ENCODE results near the gene PAM16. TPM values are rescaled to one million over a fixed set of nuclear protein-coding genes. Genes with fewer than 3 reads are reported as not detected.

PAM16 gene
- total RNA-seq, 1 donor from 2014 or later = 48.6 TPM

DNA sequence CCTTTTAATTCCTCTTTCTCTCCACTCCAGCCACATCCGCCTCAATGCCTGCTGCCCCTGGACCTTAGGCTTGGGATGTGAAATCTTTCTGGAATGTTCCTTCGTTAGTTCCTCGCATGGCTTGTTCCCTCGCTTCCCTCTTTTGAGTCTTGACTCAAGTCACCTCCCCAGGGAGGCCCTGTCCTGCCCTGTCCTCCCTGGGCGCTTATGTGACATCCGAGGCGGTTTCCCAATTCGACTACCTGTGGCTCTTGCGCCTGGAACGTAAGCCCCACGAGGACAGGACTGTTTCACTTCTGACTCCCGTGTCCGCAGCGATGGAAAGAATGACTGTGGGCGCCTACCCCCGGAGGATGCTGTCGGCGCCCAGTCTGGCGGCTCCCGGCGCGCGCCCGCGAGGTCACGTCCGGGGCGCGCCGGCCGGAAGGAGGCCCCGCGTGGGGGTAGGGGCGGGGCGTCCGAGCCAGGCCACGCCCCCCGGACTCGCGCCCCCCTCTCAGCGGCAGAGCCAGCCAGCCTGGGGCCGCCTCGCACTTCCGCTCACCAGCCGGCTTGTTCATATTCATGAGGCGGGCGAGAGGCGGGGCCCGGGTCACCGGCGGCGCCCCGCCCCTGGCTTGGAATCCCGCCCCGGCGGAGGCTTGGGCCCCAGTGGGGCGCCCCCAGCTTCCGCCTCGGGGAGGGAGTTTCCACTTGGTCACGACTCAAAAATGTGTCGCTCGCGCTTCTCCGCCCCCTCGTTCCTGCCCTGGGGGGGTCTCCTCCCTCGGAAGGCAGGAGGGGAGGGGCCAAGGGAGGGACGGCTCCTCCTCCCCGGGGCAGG lies 43.7 kb downstream of the PAM16 start:
- intact Hi-C loops (cut with micrococcal nuclease) = loop anchor here (1.0 to 5.0 kb wide), 14 partner anchors 8 to 1250 kb away; partner anchors contain the start of genes ADCY9, DNAJA3, GLYR1 and HMOX2

DNA sequence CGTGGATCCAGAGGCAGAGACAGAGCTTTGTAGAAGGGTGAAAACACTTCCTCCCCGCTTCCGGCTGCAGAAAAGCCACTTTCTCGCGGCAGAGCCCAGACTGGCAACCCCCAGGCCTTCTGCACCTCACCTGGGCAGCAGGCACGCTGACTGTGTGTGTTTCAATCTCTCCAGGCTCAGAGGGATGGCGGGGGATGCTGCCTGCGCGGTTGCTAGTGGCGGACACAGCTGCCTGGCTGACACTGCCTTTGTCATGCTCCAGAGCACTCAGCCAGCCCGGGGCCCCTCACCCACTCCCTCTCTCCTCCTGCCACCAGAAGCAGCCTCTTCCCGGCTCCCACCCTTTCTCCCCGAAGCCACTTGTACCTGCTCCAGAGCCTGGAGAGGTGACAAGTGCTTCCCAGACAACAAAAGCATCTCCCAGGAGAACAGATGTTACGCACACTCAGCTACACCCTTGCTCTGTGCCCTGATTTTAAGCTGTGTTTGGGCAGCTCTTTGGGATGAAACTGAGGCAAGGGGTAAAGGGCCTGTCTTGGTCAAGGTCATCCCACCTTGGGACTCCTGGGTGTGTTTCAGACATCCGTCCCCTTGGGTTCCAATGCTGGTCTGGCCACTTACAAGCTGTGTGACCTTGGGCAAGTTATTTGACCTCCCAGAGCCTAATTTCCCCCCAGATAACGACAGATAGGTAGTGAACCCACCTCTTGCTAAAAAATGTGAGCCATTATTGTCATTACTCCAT lies 44.5 kb downstream of the PAM16 start:
- intact Hi-C loops (cut with micrococcal nuclease) = loop anchor here (1.0 to 5.0 kb wide), 14 partner anchors 9 to 1249 kb away; partner anchors contain the start of genes ADCY9, DNAJA3, GLYR1 and HMOX2

DNA sequence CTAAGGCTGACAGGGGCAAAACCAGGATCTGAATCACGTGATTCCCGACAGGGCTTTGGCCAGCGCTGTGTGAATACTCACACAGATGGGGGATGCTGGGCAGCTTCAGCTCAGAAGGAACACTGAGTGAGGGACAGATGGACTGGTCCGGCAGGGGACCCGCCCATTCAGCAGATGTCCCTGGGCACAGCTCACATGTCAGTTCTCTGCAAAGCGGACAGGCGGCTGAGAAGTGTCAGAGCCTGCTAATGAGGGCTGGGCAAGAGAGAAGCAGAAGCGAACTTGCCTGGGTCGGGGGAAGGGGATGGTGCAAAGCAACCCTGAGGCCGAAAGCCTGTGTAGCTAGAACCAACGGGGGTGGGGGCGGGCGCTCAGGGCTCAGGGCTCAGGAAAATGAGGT lies 47.1 kb downstream of the PAM16 start:
- intact Hi-C loops (cut with micrococcal nuclease) = no loop called here

- intact Hi-C loops (cut with micrococcal nuclease) = no loop called here
Observed at GRCh38 chr16:4301968-4302367, 49.2 kb downstream of the PAM16 start.

GRCh38 chr16:4301177-4301576 lies 49.9 kb downstream of the PAM16 start:
- intact Hi-C loops (cut with micrococcal nuclease) = no loop called here

DNA sequence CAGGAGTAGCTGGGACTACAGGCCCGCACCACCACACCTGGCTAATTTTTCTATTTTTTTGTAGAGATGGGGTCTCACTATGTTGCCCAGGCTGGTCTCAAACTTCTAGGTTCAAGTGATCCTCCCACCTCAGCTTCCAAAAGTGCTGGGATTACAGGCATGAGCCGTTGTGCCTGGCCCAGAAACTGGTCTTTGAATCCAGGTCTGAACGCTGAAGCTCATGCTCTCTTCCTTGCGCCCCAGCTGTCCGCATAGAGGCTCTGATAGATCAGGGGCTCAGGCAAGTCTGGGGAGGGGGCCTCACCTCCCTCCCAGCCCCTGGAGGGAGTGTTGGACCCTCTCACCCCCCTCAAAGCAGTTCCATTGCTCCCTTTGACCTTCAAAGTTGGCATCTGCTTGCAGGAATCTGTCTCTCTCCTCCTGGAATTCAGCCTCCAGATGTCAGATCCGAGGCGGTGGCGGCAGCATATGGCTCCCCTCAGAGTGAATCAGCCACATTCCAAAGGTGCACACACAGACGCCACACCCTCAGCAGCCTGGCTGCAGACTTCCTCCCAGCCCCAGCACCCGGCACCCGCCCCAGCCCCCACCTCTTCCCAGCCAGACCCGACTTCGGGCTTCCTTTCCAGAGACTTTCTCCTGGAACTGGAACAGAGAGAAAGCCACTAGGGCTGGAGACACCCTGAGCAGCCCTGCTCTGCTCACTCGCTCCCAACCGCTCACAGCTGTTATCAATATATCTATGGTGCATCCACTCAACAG lies 52.2 kb downstream of the PAM16 start:
- intact Hi-C loops (cut with micrococcal nuclease) = no loop called here

- intact Hi-C loops (cut with micrococcal nuclease) = no loop called here
Observed at GRCh38 chr16:4297480-4297879, 53.6 kb downstream of the PAM16 start.

- intact Hi-C loops (cut with micrococcal nuclease) = no loop called here
Observed at GRCh38 chr16:4295581-4295980, 55.5 kb downstream of the PAM16 start.

DNA sequence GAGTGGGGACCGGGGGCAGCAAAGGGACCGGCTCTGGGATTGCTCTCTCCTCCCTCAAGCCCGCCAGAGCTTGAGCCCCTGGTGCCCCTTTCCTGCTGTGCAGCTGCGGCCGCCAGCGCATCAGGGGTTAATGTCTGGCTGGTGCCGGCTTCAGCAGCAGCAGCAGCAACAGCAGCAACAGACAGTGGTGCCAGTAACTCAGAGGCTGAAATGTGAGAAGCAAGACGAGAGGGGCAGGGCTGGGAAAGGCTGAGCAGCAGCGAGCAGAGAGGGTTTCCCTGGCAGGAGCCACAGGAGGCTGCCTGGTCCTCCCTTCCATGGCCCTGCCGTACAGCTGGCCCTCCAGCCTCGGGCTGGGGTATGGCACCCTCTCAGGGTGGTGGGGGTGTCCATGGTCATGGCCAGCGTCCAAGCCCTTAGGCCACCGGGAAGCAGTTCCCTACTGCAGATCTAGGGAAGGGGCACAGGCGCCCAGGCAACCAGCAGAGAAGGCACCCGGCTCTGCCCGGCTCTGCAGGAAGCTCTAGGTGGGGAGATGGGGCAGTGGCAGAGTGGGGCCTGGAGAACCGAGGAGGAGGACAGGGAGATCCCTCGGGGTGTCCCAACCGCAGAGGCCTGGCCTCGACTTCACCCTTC lies 57.2 kb downstream of the PAM16 start:
- intact Hi-C loops (cut with micrococcal nuclease) = no loop called here

DNA sequence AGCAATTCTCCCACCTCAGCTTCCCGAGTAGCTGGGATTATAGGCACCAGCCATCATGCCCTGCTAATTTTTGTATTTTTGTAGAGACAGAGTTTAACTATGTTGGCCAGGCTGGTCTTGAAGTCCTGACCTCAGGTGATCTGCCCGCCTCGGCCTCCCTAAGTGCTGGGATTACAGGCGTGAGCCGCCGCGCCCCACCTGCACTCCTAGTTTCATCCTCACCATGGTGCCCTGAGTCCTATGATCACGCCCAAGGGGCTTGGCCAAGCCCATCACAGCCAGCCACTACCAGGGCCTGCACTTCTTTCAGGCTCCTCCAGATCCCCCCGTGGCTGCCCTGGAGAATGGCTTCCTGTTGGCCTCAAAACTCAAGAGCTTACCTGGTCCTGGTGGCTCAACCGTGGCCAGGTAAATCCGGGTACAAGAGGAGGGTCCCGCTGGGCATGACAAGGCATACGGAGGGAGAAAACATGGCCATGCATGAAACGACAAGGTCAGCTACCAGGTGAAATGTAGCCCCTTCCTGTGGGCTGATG lies 57.9 kb downstream of the PAM16 start:
- intact Hi-C loops (cut with micrococcal nuclease) = no loop called here

DNA sequence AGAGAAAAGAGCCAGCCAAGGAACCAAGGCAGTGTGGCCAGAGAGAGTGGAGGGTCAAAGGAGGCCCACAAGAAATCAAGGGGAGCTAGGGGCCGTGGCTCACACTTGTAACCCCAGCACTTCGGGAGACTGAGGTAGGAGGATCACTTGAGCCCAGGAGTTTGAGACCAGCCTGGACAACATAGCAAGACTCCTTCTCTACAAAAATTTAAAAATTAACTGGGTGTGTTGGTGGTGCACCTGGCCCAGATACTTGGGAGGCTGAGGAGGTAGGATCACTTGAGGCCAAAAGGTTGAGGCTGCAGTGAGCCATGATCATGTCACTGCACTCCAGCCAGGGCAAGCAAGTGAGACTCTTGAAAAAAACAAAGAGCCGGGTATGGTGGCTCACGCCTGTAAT lies 59.4 kb downstream of the PAM16 start:
- intact Hi-C loops (cut with micrococcal nuclease) = no loop called here

Other genes with a start within 250 kb of the PAM16 start
- 10.2 and 13.6 TPM in 2 replicates for gene ADCY9, start 234.9 kb downstream of the PAM16 start, total RNA-seq
- gene SRL, start 109.2 kb downstream of the PAM16 start, total RNA-seq = not detected in 2 replicates
- 19.5 and 20.9 TPM in 2 replicates for gene TFAP4, start 78.3 kb downstream of the PAM16 start, total RNA-seq
- 0.34 and 0.51 TPM in 2 replicates for gene GLIS2, start 35.3 kb downstream of the PAM16 start, total RNA-seq
- gene VASN, start 20.5 kb upstream of the PAM16 start, total RNA-seq = 0.10 TPM in 1 of 2 replicates, not detected in the other
- 170 and 186 TPM in 2 replicates for gene CORO7, start 65.3 kb upstream of the PAM16 start, total RNA-seq
- 59.8 and 63.9 TPM in 2 replicates for gene DNAJA3, start 74.5 kb upstream of the PAM16 start, total RNA-seq
- 25.1 and 27.2 TPM in 2 replicates for gene NMRAL1, start 123.3 kb upstream of the PAM16 start, total RNA-seq
- gene HMOX2, start 125.1 kb upstream of the PAM16 start, total RNA-seq = 74.5 and 77.9 TPM in 2 replicates
- 34.9 and 36.9 TPM in 2 replicates for gene CDIP1, start 187.5 kb upstream of the PAM16 start, total RNA-seq
- gene C16orf96, start 205.0 kb upstream of the PAM16 start, total RNA-seq = 0.07 and 0.15 TPM in 2 replicates